Fibroblast of villous mesenchyme (primary cell): Measurements from ENCODE around the gene DOCK2. TPM values are rescaled to one million over a fixed set of nuclear protein-coding genes. Genes with fewer than 3 reads are reported as not detected.

Experiments
- DNase-seq: peaks from one replicate; pipeline ENCODE4 v3.0.0-alpha.2; 2010; ENCODE audit warnings: low read depth
- H3K4me3 ChIP-seq: 2 replicates; pipeline ENCODE4 v1.5.1; 2011; ENCODE audit warnings: low read depth, mild to moderate bottlenecking, low read length
- total RNA-seq: library from RNA; depleted of rRNA; stranded (reverse); fragments of >200 nt; gene quantifications from 2 replicates; pipeline ENCODE4 v1.2.3, GENCODE V29; 2012
- TF ChIP-seq, protein P1 (sequence below): IDR thresholded peaks from 2 replicates; pipeline ENCODE4 v1.5.1; 2012; ENCODE audit warnings: low read depth, mild to moderate bottlenecking, low read length; ENCODE audit not compliant: insufficient read depth

Gene DOCK2
- total RNA-seq, 1 donor = 7.3 TPM

DNA sequence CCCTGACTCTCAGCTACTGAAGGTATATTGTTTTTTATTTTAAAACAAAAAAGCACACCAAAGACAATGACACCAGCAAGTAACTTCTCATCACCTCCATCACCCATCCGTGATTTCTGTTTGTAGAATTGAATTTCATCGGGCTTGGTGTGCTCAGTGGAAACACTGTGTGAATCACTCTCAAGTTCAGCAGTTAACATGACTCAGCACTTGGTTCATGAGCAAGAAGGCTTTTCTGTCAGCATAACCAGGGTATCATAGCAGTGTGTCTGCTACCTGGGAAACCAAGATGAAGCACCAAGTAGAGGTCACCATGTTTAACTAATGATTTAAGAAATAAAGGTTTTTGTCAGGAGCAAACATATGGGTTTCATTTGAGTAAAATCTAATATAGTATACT lies 219.5 kb downstream of the DOCK2 start:
- TF ChIP-seq, protein P1, sequence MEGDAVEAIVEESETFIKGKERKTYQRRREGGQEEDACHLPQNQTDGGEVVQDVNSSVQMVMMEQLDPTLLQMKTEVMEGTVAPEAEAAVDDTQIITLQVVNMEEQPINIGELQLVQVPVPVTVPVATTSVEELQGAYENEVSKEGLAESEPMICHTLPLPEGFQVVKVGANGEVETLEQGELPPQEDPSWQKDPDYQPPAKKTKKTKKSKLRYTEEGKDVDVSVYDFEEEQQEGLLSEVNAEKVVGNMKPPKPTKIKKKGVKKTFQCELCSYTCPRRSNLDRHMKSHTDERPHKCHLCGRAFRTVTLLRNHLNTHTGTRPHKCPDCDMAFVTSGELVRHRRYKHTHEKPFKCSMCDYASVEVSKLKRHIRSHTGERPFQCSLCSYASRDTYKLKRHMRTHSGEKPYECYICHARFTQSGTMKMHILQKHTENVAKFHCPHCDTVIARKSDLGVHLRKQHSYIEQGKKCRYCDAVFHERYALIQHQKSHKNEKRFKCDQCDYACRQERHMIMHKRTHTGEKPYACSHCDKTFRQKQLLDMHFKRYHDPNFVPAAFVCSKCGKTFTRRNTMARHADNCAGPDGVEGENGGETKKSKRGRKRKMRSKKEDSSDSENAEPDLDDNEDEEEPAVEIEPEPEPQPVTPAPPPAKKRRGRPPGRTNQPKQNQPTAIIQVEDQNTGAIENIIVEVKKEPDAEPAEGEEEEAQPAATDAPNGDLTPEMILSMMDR = no peak
- DNase-seq = peak; percentile 74
- H3K4me3 ChIP-seq = no peak overlapping the region

DNA sequence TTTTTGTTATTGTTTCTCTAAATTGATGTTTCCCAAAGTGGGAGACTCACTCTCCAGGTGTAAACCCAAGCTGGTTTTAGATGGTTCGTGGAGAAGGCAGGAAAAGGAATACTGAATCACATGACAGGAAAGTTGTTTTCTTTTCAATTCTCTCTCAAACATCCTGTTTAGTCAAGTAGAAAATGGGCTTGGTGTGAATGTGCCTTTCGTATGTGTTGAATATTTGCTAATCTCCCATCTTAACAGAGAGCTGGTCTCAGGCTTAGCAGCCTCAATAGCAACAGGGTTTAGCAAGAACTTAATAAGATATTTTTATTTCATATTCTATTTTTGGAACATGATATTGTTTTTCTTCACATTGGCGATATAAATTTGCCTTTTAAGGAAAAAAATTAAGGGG lies 223.5 kb downstream of the DOCK2 start:
- no peak for DNase-seq
- TF ChIP-seq, protein P1 = no peak
- H3K4me3 ChIP-seq = no peak overlapping the region

DNA sequence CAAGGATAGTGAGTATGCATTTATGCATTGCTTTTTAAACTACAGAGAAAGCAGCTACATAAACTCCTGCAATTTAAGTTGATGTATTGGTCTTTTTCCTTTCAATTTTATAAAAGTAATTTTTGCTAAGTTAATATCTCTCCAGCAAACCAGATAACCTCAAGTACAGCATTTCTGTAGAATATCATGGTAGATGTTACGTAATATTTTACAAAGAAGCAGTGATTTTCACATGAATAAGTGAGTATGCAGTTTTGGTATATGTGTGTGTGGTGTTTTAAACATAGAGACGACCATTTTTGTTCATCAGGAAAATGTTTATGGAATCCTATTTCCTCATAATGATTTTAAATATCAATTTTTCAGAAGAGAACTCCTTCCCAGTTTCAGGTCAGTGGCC lies 224.4 kb downstream of the DOCK2 start:
- TF ChIP-seq, protein P1 = no peak
- peak; percentile 21 for DNase-seq
- no peak overlapping the region for H3K4me3 ChIP-seq

DNA sequence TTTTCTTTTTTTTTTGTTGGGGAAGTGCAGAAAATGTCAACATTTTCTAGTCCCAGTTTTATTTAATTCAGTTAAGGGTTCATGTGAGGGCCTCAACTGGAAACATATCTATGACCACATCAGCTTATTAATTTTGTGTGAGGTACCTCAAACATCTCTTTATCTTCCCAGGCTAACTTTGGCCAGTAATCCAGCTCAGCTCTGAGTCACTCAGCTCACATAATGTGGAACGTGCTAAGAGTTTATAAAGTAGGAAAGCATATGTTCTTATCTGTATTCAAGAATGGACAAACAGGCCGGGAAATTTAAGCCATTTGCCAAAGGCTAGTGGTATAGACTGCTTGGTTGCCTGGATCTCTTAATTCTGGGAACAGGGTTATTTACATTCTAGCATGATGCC lies 224.9 kb downstream of the DOCK2 start:
- TF ChIP-seq, protein P1 = no peak
- peak; percentile 93 for DNase-seq
- H3K4me3 ChIP-seq = no peak overlapping the region

DNA sequence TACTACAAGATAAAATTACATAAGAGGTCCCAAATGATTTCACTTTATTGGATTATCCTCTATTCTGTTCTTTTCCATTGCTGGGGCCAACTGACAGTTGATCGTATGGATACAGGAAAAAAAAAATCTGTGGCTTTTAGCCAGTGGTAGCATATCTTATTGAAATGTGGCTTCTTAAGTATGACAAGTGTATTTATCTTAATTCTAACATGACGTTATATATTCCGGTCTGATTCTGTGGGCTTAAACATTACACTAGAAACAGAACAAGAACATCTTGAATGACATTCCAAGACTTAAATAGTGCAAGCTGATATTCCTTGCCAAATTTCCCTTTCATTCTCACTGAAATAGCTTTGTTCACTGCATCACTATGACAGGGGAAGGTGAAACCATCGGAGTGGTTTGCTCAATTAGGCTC lies 225.3 kb downstream of the DOCK2 start:
- peak; percentile 41 for DNase-seq
- TF ChIP-seq, protein P1 = no peak
- no peak overlapping the region for H3K4me3 ChIP-seq

DNA sequence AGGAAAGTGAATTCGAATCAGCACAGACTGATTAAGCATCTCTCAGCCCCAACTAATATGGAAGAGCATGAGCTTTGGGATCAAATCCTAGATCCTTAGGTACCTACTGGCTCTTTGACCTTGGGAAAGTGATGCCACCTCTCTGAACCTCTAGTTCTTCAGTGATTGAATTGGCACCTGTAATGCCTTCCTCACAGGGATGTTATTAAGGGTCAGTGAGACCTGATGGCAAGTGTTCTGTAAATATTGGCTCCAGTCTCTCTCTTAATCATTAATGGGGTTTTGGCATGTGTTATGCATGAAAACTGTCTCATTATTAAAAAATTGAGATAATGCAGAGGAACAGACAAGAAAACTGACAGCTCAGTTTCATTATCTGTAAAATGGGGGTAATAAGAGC lies 227.4 kb downstream of the DOCK2 start:
- no peak for DNase-seq
- TF ChIP-seq, protein P1 = no peak
- H3K4me3 ChIP-seq = no peak overlapping the region

DNA sequence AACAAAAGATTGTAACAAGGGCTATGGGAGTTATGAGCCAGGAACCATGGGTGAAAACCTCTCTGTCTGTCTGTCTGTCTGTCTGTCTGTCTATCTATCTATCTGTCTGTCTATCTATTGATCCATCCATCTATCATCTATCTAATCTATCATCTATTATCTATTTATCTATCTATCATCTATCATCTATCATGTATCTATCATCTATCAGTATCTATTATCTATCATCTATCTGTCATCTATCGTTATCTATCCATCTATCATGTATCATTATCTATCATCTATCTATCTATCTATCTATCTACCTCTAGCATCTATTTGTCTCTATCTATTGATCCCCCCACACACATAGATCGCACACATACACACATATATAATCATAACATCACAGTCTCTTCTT lies 230.3 kb downstream of the DOCK2 start:
- H3K4me3 ChIP-seq = no peak overlapping the region
- TF ChIP-seq, protein P1 = no peak
- no peak for DNase-seq
